ENCODE data around the gene RHOT1.
"Not testable (repeated sequence)": the region's sequence is repeated elsewhere in the genome, so short reads cannot be mapped to it uniquely, and the experiment has no call there.

Gene RHOT1

GRCh38 chr17:32261417-32261736 lies 119.1 kb downstream of the RHOT1 start:
- TF ChIP-seq TCF4 (CRISPR knock-in tag; IDR thresholded peaks at IDR 0.05; ENCODE audit: borderline replicate concordance) (no peak), ESRRG (CRISPR knock-in tag; IDR thresholded peaks at IDR 0.05) (no peak), CSDC2 (CRISPR knock-in tag; IDR thresholded peaks at IDR 0.05) (no peak), RARB (CRISPR knock-in tag; IDR thresholded peaks at IDR 0.05) (no peak), ZNF70 (CRISPR knock-in tag; IDR thresholded peaks at IDR 0.05) (no peak), POU6F1 (CRISPR knock-in tag; IDR thresholded peaks at IDR 0.05; ENCODE audit: borderline replicate concordance, low read depth) (no peak), ZFP3 (CRISPR knock-in tag; IDR thresholded peaks at IDR 0.05) (no peak), CSRNP3 (CRISPR knock-in tag; IDR thresholded peaks at IDR 0.05) (no peak), OSR1 (CRISPR knock-in tag; IDR thresholded peaks at IDR 0.05) (no peak), TSHZ2 (CRISPR knock-in tag; IDR thresholded peaks at IDR 0.05) (no peak), ZFP30 (CRISPR knock-in tag; IDR thresholded peaks at IDR 0.05) (no peak)
- ATAC-seq = no peak

- no peak for ATAC-seq
- no peak for TF ChIP-seq ESRRG (CRISPR knock-in tag; IDR thresholded peaks at IDR 0.05)
Observed at GRCh38 chr17:32261936-32262510, 119.7 kb downstream of the RHOT1 start.

- not testable (repeated sequence) for ATAC-seq
Observed at GRCh38 chr17:32263515-32263914, 121.2 kb downstream of the RHOT1 start.

- peak; percentile 11; the same call in 2 of the 3 replicates for ATAC-seq
- TF ChIP-seq SNAI2 (CRISPR knock-in tag; IDR thresholded peaks at IDR 0.05) (no peak), ZNF565 (CRISPR knock-in tag; conservative IDR thresholded peaks at IDR 0.05; ENCODE audit: low read depth) (no peak), RARB (CRISPR knock-in tag; IDR thresholded peaks at IDR 0.05) (no peak), CSDC2 (CRISPR knock-in tag; IDR thresholded peaks at IDR 0.05) (no peak), PATZ1 (CRISPR knock-in tag; IDR thresholded peaks at IDR 0.05; ENCODE audit: borderline replicate concordance) (no peak), CREB5 (CRISPR knock-in tag; IDR thresholded peaks at IDR 0.05; ENCODE audit: low read depth) (no peak), BACH2 (CRISPR knock-in tag; IDR thresholded peaks at IDR 0.05; ENCODE audit: borderline replicate concordance) (no peak), ZNF8 (CRISPR knock-in tag; IDR thresholded peaks at IDR 0.05) (no peak), ZNF70 (CRISPR knock-in tag; IDR thresholded peaks at IDR 0.05) (no peak), ARNTL (CRISPR knock-in tag; IDR thresholded peaks at IDR 0.05; ENCODE audit: borderline replicate concordance, low read depth) (no peak), GLIS3 (CRISPR knock-in tag; IDR thresholded peaks at IDR 0.05) (no peak), ZC3H10 (CRISPR knock-in tag; IDR thresholded peaks at IDR 0.05) (no peak), POU6F1 (CRISPR knock-in tag; IDR thresholded peaks at IDR 0.05; ENCODE audit: borderline replicate concordance, low read depth) (no peak), TCF4 (CRISPR knock-in tag; IDR thresholded peaks at IDR 0.05; ENCODE audit: borderline replicate concordance) (no peak), ZFP30 (CRISPR knock-in tag; IDR thresholded peaks at IDR 0.05) (no peak), TSHZ2 (CRISPR knock-in tag; IDR thresholded peaks at IDR 0.05) (no peak), ISL1 (CRISPR knock-in tag; IDR thresholded peaks at IDR 0.05) (no peak)
Observed at GRCh38 chr17:32264140-32264799, 122.0 kb downstream of the RHOT1 start.

Data from SK-N-SH treated with all-trans-retinoic acid at 6 μM for 48 hours (cell line).